A549 treated with DMSO at 1 μM for 4 hours (cell line): ENCODE results near the gene ERVMER34-1. TPM values are rescaled to one million over a fixed set of nuclear protein-coding genes. Genes with fewer than 3 reads are reported as not detected.

Source experiments
- total RNA-seq: library from RNA; stranded (reverse); fragments of 200-300 nt; extraction: Qiagen RNA extraction; gene quantifications from 5 replicates; pipeline ENCODE4 v1.2.3, GENCODE V29; 2022; ENCODE audit warnings: low read depth

Gene ERVMER34-1
- total RNA-seq, result 0.48 to 1.2 TPM (median 0.61 TPM) in 5 replicates

DNA sequence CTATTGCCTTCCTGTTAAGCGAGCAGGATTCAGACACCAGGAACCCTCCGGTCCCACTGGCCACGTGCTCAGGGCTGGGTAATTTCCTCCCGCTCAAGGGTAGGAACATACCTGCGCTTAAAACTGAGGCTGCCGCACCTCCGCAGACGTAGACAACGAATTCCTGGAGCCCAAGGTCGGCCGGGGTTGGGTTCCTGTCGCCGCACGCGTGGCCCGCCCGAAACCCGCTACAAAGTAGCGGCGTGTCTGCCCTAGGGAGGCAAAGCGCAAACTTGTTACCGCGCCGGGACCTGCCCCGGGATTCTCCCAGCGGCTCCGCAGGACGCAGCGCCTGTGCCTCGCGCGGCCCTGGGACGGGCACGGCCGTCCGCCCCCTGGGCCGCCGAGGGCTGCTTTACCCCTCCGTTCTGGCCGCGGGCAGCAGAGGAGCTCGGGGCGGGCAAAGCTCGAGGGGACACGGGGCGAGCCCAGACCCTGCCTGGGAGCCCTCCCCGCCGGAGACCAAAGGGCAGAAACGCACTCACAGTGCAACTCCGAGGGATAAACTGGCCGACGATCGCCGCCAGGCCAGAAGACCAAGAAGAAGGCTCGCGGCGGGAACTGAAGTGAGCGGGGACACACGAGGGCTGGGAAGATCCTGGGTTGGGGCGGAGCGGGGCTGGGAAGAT lies at the start of gene ERVMER34-1:
ERVMER34-1 (minus strand) TSS at position 607 of the 668 bp plus-strand sequence. CDS start 5,905 bp downstream, outside the sequence.

Other genes with a start within 250 kb of the ERVMER34-1 start
- gene USP46, start 92.1 kb downstream of the ERVMER34-1 start, total RNA-seq, result 5.9 to 10.9 TPM (median 9.1 TPM) in 5 replicates
- gene RASL11B, start 110.9 kb upstream of the ERVMER34-1 start, total RNA-seq, result 0.05 to 0.17 TPM (median 0.11 TPM) in 4 of 5 replicates, not detected in the other